ENCODE results near the gene GSTA1.
"Not testable (repeated sequence)": the region's sequence is repeated elsewhere in the genome, so short reads cannot be mapped to it uniquely, and the experiment has no call there.

GSTA1 gene

DNA sequence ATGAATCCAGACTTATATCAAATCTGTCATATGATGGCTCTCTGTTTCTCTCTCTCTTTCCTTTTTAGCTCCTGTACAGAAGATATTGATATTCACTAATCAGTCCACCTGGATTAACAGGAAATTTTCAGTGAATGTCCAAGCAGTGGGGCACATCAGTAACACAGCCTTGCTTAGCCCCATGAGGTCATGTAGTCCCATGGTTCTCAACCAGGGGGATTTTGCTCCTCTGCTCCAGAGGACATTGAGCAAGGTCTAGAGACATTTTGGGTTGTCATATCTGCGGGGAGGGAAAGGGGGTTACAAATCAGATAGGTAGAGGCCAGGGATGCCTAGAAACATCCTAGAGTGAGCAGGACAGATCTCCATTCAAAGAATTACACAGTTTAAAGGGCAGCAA lies 810 bp downstream of the GSTA1 start:
- FAIRE-seq, result no peak

DNA sequence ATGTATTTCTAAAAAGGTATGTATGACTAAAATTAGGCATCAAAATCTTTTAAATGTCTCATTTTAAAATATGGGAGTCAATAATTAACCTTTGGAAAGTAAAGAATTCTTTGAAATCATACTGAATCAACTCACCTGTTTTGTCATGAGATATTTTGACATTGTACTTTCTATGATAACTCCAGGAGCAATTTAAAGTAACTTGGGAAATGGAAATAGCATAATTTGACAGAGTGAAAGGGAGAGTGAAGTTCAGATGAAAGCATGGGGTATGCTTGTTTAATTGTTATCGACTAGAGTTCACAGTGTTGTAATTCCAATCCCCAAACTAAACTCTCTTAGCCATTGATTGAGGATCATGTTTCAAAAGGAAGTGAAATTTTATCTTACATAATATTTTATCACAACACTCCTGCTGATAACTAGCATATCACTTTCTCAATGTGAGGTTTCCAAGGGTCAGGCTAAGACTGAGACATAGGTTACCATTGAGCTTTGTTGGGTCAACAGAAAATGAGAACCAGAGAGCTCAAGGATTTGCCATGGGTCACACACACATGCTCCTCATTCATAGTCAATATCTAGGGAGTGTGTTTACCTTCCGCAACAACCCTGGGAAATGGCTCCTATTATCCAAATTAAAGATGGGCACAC lies 2.3 kb downstream of the GSTA1 start:
- FAIRE-seq, result no peak

GRCh38 chr6:52799272-52799671 lies 4.3 kb downstream of the GSTA1 start:
- not testable (repeated sequence) for FAIRE-seq

DNA sequence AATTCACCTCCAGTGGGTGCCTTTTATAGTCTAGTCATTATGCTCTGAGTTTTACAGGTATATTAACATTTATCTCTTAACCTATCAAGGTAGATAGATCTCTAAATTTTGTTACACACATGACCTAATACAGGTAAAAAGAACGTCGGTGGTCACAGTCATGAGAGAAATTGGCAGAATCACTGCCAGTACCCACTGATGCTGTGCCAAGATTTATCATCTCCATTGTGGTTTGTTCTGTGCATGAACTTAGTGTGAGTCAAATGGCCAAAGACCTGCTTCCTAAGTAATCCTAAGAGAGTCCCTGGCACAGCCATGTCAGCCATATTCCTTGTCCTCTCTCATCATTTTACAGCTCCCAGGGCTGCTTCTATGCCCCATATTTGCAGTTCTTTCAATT lies 9.2 kb downstream of the GSTA1 start:
- FAIRE-seq, result not testable (repeated sequence)

DNA sequence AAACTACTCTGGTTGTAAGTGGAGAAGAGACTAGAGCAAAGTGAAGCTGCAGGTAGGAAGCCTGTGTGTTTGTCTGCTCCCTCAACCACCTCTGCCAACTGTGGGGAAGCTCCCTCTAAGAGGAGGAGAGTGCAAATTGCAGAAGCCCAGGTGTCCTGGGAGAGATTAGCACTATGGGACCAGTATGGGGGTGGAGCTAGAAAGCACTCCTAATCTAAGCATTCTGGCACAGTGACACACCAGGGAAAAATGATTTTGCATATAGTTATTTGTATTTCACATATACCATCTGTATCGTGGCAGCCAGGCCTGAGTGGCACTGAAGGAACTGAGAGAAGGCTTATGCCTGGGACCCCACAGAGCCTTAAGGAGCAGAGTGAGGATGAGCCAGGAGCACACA lies 12.8 kb downstream of the GSTA1 start:
- no peak for FAIRE-seq

DNA sequence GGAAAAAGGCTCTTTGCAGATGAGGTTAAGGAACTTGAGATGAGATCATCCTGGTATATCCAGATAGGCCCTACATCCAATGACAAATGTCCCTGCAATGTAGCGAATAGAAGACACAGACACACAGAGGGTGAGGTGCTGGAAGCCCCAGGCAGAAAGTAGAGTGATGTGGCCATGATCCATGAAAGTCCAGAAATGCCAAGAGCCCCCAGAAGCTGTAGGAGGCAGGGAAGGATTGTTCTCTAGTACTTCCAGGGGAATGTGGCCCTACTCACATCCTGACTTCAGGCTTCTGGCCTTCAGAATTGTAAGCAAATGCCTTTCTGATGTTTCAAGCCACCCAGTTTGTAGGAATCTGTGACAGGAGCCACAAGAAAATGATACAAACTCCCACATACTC lies 14.0 kb downstream of the GSTA1 start:
- not testable (repeated sequence) for FAIRE-seq

GRCh38 chr6:52788478-52788877 lies 15.1 kb downstream of the GSTA1 start:
- FAIRE-seq, result no peak

DNA sequence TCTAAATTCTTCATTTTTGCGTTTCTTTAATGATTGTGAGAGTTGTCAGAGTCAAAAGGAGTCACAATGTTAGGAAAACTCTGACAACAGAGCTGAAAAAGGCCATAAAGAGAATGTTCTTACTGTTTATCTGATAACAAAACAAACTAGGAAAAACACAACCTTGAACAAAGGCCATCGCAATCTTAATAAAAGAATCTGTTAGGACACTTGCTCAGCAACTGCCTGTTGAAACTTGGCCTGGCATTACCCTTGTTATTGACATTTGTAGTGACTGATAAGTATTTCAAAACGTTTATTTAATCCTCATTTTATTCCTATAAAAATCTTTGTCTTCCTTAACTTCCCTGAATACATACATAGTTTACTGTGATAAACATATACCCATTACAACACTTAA lies 15.7 kb downstream of the GSTA1 start:
- no peak for FAIRE-seq

- no peak for FAIRE-seq
Measured at GRCh38 chr6:52786249-52786956, 17.2 kb downstream of the GSTA1 start.

DNA sequence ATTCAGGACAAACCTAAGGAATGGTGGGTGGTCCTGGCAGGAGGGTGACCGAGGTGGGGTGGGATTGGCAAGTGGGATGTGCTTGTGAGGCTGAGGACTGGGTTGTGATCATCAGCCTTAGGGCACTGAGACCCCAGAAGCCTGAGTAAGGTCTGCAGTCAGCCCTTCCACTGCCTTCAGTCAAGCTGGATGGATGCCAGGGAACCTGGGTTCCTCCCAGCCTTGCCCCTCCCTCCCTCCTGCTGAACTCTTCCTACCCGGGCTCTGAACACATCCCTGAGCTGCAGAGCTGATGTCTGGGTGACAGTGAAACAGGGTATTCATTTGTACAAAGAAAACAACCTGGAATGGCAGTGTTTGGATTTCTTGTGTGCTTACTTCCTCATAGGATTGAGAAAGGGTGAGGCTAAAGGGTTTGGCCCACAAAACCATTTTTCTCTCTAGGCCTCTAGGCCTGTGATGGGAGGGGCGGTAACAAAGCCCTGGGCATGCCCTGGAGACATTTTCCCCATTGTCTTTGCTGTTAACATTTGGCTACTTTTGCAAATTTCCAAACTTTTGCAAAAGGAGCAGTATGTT lies 20.8 kb downstream of the GSTA1 start:
- FAIRE-seq, result not testable (repeated sequence)

DNA sequence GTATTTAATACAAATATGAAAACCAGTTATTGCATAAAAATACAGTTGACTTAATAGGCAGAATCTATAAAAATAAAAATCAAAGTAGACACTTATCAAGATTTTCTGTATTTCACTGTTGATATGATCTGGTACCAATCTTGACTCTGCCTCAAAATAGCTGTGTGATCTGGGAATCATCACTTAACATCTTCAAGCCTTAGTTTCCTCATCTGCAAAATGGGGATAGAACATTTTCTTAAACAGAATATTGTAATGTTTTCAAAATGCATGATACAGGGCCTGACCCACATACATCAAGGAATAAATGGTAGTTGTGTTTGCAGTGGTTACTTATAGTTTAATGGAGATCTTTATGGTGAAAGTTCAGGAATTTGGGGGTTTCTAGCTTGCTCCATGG lies 21.4 kb downstream of the GSTA1 start:
- not testable (repeated sequence) for FAIRE-seq

DNA sequence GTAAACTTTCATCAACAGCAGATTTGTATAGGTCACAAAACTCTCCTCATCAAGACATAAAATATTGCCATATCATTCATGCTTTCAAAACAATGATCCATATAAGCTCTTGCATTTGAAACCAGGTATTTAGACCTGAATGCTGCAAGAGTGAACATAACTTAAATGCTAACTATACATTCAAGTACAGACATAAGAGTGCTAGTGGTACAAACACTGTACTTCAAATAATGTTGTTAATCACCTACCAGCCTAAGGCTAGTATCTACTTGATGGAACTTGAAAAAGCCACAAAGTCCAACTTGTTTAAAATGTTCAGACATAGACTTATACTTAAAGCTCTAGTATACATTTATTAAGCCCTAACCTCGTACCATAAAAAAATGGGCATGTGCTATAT lies 24.4 kb downstream of the GSTA1 start:
- FAIRE-seq, result no peak

- FAIRE-seq, result not testable (repeated sequence)
Measured at GRCh38 chr6:52776711-52777351, 26.8 kb downstream of the GSTA1 start.

- not testable (repeated sequence) for FAIRE-seq
Measured at GRCh38 chr6:52769399-52769798, 34.2 kb downstream of the GSTA1 start.

DNA sequence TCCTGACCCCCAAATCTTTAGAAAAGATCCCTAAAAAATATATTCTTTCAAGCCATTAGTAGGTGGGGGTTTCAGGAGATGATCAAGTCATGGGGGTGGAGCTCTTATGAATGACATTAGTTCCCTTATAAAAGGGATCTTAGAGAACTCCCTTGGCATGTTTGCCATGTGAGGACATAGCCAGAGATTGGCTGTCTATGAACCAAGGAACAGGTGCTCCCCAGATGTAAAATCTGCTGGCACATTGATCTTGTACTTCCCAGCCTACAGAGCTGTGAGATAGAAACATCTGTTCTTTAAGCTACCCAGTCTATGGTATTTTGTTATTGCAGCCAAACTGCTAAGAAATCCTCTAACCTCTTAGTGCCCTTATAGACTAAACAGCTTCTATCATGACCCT lies 36.0 kb downstream of the GSTA1 start:
- FAIRE-seq, result not testable (repeated sequence)

GRCh38 chr6:52763322-52763916 lies 40.2 kb downstream of the GSTA1 start, which contains the start of gene GSTA2:
GSTA2 (minus strand) TSS chr6:52763475; CDS start chr6:52757947, 5,528 bp downstream.
- not testable (repeated sequence) for FAIRE-seq

GRCh38 chr6:52761673-52762491 lies 41.7 kb downstream of the GSTA1 start:
- not testable (repeated sequence) for FAIRE-seq

- no peak for FAIRE-seq
Measured at GRCh38 chr6:52760105-52760765, 43.4 kb downstream of the GSTA1 start.

DNA sequence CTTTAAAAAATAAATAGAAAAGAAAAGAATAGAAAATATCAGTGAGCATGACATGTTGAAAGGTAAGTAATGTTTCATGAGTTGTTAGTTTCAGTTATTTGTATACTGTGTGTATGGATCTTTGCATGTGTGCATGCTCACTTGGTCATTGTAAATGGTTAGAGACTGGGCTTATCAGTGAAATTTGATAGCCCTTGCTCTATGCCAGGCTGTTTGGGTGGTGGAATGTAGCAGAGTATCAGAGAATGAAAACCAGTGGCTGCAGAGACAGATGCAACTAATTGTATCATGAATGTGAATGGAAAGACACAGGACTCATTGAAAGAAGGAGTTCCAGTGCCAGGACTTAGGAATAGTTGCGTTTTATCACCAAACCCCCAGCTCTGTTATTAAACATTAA lies 44.5 kb downstream of the GSTA1 start:
- FAIRE-seq, result no peak

DNA sequence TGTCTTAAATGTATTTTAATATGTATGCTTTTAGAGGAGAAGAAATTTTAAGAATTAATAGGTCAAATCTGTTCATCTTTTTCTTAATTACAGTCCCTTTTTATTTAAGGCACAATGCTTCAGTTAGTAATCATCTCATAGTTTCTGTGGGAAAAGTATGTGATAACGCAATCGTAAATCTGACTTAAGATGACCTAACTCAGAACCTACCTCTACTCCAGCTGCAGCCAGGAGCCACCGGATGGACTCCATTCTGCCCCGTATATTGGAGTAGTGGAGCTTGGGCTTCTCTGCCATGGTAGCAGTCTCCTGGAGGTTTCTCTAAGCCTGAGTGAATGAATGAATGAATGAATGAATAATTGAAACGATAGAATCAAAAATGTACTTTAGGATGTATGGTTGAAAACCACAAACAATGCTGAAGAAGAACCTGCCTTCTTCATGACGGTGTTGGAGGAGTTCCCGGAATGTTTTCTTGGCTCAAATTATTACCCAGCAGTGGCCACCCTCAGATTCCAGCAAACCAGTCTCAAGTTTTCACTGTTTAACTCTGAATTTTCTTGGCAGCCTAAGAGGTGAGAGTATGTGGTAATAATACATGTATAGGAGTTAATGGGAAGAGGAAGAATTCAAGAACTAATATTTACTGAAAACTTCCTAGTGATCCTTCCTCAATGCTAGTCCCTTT lies 45.8 kb downstream of the GSTA1 start:
- FAIRE-seq, result not testable (repeated sequence)

DNA sequence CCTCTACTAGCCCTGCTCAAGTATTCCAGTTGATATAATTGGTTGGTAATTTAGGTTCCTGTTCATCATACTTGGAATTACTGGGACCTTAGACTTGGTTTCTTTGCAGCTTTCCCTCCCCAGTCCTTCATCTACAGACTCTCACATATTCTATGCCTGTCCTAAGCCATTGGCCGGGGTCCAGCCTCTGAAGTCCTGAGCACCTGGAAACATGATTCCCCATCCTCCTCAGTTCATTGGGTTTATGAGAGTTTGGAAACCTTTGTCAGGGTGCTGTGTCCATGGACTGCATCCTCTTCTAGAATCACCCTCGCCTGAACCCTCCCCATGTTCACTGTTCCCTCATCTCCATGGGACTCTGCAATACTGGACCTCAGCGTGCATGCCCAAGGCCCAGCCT lies 49.2 kb downstream of the GSTA1 start:
- no peak for FAIRE-seq

Data from G401.6 (cell line).